HepG2 (cell line): ENCODE measurements around the gene XPO5. TPM values are rescaled to one million over a fixed set of nuclear protein-coding genes. Genes with fewer than 3 reads are reported as not detected.

Experiments used
- ADNP ChIP-seq: sonication (generic); formaldehyde crosslinking; IDR thresholded peaks from 2 replicates; pipeline ENCODE4 v1.4.0; 2020; ENCODE audit warnings: missing genetic modification reagents
- ATRX ChIP-seq: sonication (generic); formaldehyde crosslinking; IDR thresholded peaks from 2 replicates; pipeline ENCODE4 v1.4.0; 2020; ENCODE audit warnings: missing genetic modification reagents, borderline replicate concordance
- CBX2 ChIP-seq, 2 experiments: fragments of 200-600 bp in 1 of 2; sonication (generic); formaldehyde crosslinking in 1 of 2; IDR thresholded peaks; 2 replicates each; pipeline versions ENCODE4 v1.7.0 to v1.8.1; 2018 to 2022; ENCODE audit warnings: low read depth in 2 of 2, low read length in 1 of 2, mild to moderate bottlenecking in 1 of 2, missing genetic modification reagents in 1 of 2
- GZF1 ChIP-seq: sonication (generic); formaldehyde crosslinking; IDR thresholded peaks from 2 replicates; pipeline ENCODE4 v1.5.1; 2020; ENCODE audit warnings: mild to moderate bottlenecking, missing genetic modification reagents
- KMT2A ChIP-seq: sonication (generic); formaldehyde crosslinking; IDR thresholded peaks from 2 replicates; pipeline ENCODE4 v1.4.0; 2020; ENCODE audit warnings: missing genetic modification reagents
- MED13 ChIP-seq: sonication (generic); formaldehyde crosslinking; IDR thresholded peaks from 2 replicates; pipeline ENCODE4 v1.5.0; 2020; ENCODE audit warnings: missing genetic modification reagents
- MED8 ChIP-seq: sonication (generic); formaldehyde crosslinking; IDR thresholded peaks from 2 replicates; pipeline ENCODE4 v1.8.1; 2023; ENCODE audit warnings: mild to moderate bottlenecking, missing genetic modification reagents; ENCODE audit not compliant: insufficient replicate concordance
- MEIS2 ChIP-seq: sonication (generic); formaldehyde crosslinking; IDR thresholded peaks from 2 replicates; pipeline ENCODE4 v1.9.0; 2021; ENCODE audit warnings: mild to moderate bottlenecking, missing genetic modification reagents
- POLR2AphosphoS5 ChIP-seq: IDR thresholded peaks from 2 replicates; pipeline ENCODE4 v1.6.1; 2012; ENCODE audit warnings: low read depth, low read length
- REXO4 ChIP-seq: sonication (generic); formaldehyde crosslinking; IDR thresholded peaks from 2 replicates; pipeline ENCODE4 v1.8.0; 2022; ENCODE audit warnings: missing genetic modification reagents, mild to moderate bottlenecking, borderline replicate concordance
- SNRNP70 ChIP-seq: fragments of 200-400 bp; formaldehyde crosslinking; IDR thresholded peaks from 2 replicates; pipeline ENCODE4 v1.6.1; 2017; ENCODE audit warnings: mild to moderate bottlenecking, low read depth, low read length, moderate library complexity
- SRF ChIP-seq: IDR thresholded peaks from 2 replicates; pipeline ENCODE4 v1.6.1; 2011; ENCODE audit warnings: mild to moderate bottlenecking, low read depth, low read length, moderate library complexity
- ZFP62 ChIP-seq: sonication (generic); formaldehyde crosslinking; IDR thresholded peaks from 2 replicates; pipeline ENCODE4 v1.4.0; 2020; ENCODE audit warnings: missing genetic modification reagents
- ZNF224 ChIP-seq: sonication (generic); formaldehyde crosslinking; IDR thresholded peaks from 2 replicates; pipeline ENCODE4 v1.5.0; 2020; ENCODE audit warnings: mild to moderate bottlenecking, missing genetic modification reagents
- ZNF263 ChIP-seq: sonication (generic); formaldehyde crosslinking; IDR thresholded peaks from 2 replicates; pipeline ENCODE4 v1.4.0; 2020; ENCODE audit warnings: missing genetic modification reagents
- ZNF274 ChIP-seq: sonication (generic); formaldehyde crosslinking; IDR thresholded peaks from 2 replicates; pipeline ENCODE4 v1.5.1; 2020; ENCODE audit warnings: mild to moderate bottlenecking, missing genetic modification reagents
- ZNF552 ChIP-seq: sonication (generic); formaldehyde crosslinking; IDR thresholded peaks from 2 replicates; pipeline ENCODE4 v1.9.0; 2022; ENCODE audit warnings: missing genetic modification reagents, mild to moderate bottlenecking, borderline replicate concordance
- ZNF557 ChIP-seq: sonication (generic); formaldehyde crosslinking; IDR thresholded peaks from 2 replicates; pipeline ENCODE4 v1.4.0; 2020; ENCODE audit warnings: missing genetic modification reagents
- ZNF567 ChIP-seq: sonication (generic); formaldehyde crosslinking; IDR thresholded peaks from 2 replicates; pipeline ENCODE4 v1.8.1; 2023; ENCODE audit warnings: mild to moderate bottlenecking, missing genetic modification reagents, borderline replicate concordance
- ZNF841 ChIP-seq: sonication (generic); formaldehyde crosslinking; IDR thresholded peaks from 2 replicates; pipeline ENCODE4 v1.8.1; 2023; ENCODE audit warnings: missing genetic modification reagents, borderline replicate concordance
- polyA plus RNA-seq, 8 experiments: library from polyadenylated mRNA; depleted of rRNA in 3 of 8; stranded (reverse) in 7 of 8; unstranded in 1 of 8; fragments of >200 nt; fragmentation: Illumina TruSeq in 4 of 8; extraction: Trizol in 4 of 8; gene quantifications; 2 replicates each; pipeline versions ENCODE4 v1.2.1 to v1.2.3, GENCODE V29; 2011 to 2016; ENCODE audit warnings: low read depth in 4 of 8, missing spikeins in 1 of 8, mixed read lengths in 1 of 8; ENCODE audit not compliant: insufficient read depth in 1 of 8
- total RNA-seq, 5 experiments: library from RNA; depleted of rRNA; stranded (reverse); fragments of >200 nt; fragmentation: Illumina TruSeq; extraction: Trizol; gene quantifications; 2 replicates each; pipeline ENCODE4 v1.2.3, GENCODE V29; 2016; ENCODE audit warnings: low read depth in 1 of 5
- TF ChIP-seq, protein P1 (sequence below): sonication (generic); formaldehyde crosslinking; IDR thresholded peaks from 2 replicates; pipeline ENCODE4 v1.4.0; 2020; ENCODE audit warnings: missing genetic modification reagents
- TF ChIP-seq, protein P2 (sequence below): sonication (generic); formaldehyde crosslinking; IDR thresholded peaks from 2 replicates; pipeline ENCODE4 v1.5.0; 2020; ENCODE audit warnings: missing genetic modification reagents
- TF ChIP-seq, protein P3 (sequence below): sonication (generic); formaldehyde crosslinking; IDR thresholded peaks from 2 replicates; pipeline ENCODE4 v1.9.0; 2021; ENCODE audit warnings: missing genetic modification reagents, mild to moderate bottlenecking, borderline replicate concordance
- TF ChIP-seq, protein P4 (sequence below): sonication (generic); formaldehyde crosslinking; IDR thresholded peaks from 2 replicates; pipeline ENCODE4 v1.5.0; 2020; ENCODE audit warnings: mild to moderate bottlenecking, low read depth, missing genetic modification reagents, borderline replicate concordance

Gene XPO5
- total and polyA plus RNA-seq, 2 of the 13 experiments (the other 11 are each of a cell fraction or from before 2014, with no cell fraction given): 52.2 to 68.0 TPM

DNA sequence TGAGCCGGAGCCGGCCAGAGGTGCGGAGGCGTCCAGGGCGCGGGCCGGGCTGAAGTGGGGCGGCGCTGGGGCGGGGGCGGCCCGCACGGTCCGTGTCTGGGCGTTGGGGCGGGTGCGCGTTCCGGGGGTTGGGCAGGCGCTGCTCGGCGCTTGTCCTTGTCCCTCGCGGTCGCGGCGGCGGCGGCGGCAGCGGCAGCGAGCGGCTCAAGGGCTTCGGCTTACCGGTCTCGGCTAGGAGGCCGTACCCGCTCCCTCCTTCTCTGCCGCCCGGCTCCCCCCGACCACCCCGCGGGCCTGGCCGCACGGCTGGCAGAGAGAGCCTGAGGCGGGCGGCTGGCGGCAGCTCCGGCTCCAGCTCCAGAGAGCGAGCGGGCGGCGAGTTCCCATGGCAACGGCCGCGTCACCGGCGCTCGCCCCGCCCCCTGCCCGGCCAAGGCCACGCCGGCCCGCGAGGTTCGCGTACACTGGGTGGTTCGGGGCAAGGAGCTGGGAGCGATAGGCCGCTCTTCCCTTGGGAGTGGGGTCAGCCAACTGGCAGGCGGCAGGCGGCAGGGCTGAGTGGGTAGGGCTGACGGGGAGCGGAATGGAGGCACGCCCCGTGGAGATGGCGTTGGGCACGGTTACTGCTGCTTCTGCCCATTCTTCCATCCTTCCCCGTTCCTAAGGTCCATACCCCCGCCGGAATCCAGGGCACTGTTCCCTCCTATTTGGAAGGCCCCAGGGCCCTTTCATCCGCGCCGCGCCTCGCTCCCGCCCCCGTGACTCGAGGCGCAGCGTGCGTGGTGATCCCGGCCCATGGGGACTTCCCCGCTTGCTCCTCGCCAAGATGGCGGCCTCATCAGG lies 65.6 kb downstream of the XPO5 start, which contains the start of gene LRRC73 (continued):
- TF ChIP-seq ZNF841 (no peak), ZNF263 (CRISPR knock-in tag) (no peak), SNRNP70 (no peak), MED8 (peak; percentile 80), ZFP62 (CRISPR knock-in tag) (no peak), ADNP (CRISPR knock-in tag) (no peak), ZNF567 (CRISPR knock-in tag) (peak; percentile 91; the same call in 1 of the 2 replicates), SRF (no peak), GZF1 (CRISPR knock-in tag) (no peak), ZNF552 (CRISPR knock-in tag) (no peak), MED13 (CRISPR knock-in tag) (0 out of 2 replicates have a peak, but pooled peaks have one; percentile 19), ATRX (no peak), ZNF224 (0 out of 2 replicates have a peak, but pooled peaks have one; percentile 62), MEIS2 (CRISPR knock-in tag) (peak; percentile 55; the same call in 1 of the 2 replicates), CBX2 (IDR thresholded peaks at IDR 0.05; ENCODE audit: low read depth, low read length) (no peak), CBX2 (CRISPR knock-in tag; IDR thresholded peaks at IDR 0.05; ENCODE audit: low read depth) (no peak), ZNF274 (CRISPR knock-in tag) (peak; percentile 79; the same call in 1 of the 2 replicates), POLR2AphosphoS5 (no peak), REXO4 (CRISPR knock-in tag) (no peak), ZNF557 (CRISPR knock-in tag) (no peak), KMT2A (CRISPR knock-in tag) (peak; percentile 24; the same call in 1 of the 2 replicates)
- TF ChIP-seq, protein P1, sequence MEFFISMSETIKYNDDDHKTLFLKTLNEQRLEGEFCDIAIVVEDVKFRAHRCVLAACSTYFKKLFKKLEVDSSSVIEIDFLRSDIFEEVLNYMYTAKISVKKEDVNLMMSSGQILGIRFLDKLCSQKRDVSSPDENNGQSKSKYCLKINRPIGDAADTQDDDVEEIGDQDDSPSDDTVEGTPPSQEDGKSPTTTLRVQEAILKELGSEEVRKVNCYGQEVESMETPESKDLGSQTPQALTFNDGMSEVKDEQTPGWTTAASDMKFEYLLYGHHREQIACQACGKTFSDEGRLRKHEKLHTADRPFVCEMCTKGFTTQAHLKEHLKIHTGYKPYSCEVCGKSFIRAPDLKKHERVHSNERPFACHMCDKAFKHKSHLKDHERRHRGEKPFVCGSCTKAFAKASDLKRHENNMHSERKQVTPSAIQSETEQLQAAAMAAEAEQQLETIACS (CRISPR knock-in tag): no peak; the same call in 1 of the 2 replicates
- TF ChIP-seq, protein P2, sequence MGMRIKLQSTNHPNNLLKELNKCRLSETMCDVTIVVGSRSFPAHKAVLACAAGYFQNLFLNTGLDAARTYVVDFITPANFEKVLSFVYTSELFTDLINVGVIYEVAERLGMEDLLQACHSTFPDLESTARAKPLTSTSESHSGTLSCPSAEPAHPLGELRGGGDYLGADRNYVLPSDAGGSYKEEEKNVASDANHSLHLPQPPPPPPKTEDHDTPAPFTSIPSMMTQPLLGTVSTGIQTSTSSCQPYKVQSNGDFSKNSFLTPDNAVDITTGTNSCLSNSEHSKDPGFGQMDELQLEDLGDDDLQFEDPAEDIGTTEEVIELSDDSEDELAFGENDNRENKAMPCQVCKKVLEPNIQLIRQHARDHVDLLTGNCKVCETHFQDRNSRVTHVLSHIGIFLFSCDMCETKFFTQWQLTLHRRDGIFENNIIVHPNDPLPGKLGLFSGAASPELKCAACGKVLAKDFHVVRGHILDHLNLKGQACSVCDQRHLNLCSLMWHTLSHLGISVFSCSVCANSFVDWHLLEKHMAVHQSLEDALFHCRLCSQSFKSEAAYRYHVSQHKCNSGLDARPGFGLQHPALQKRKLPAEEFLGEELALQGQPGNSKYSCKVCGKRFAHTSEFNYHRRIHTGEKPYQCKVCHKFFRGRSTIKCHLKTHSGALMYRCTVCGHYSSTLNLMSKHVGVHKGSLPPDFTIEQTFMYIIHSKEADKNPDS (CRISPR knock-in tag): no peak
- TF ChIP-seq, protein P3, sequence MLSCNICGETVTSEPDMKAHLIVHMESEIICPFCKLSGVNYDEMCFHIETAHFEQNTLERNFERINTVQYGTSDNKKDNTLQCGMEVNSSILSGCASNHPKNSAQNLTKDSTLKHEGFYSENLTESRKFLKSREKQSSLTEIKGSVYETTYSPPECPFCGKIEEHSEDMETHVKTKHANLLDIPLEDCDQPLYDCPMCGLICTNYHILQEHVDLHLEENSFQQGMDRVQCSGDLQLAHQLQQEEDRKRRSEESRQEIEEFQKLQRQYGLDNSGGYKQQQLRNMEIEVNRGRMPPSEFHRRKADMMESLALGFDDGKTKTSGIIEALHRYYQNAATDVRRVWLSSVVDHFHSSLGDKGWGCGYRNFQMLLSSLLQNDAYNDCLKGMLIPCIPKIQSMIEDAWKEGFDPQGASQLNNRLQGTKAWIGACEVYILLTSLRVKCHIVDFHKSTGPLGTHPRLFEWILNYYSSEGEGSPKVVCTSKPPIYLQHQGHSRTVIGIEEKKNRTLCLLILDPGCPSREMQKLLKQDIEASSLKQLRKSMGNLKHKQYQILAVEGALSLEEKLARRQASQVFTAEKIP: no peak
- TF ChIP-seq, protein P4, sequence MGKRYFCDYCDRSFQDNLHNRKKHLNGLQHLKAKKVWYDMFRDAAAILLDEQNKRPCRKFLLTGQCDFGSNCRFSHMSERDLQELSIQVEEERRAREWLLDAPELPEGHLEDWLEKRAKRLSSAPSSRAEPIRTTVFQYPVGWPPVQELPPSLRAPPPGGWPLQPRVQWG: no peak
